HEK293 (cell line): ENCODE results near the gene GSPT1.
"Not testable (repeated sequence)": the region's sequence is repeated elsewhere in the genome, so short reads cannot be mapped to it uniquely, and the experiment has no call there.

Source experiments
- CTCF ChIA-PET: fragments of 350-600 bp; formaldehyde crosslinking; extraction: SDS; loops from one replicate; lab custom pipeline; 2021; ENCODE audit warnings: antibody characterized with exemption; lab: Yijun Ruan, JAX
- POLR2A ChIA-PET: fragments of 300-600 bp; formaldehyde crosslinking; extraction: SDS; loops from one replicate; lab custom pipeline; 2020; ENCODE audit warnings: antibody characterized with exemption, inconsistent platforms; lab: Yijun Ruan, JAX
- H3K27ac ChIP-seq: fragments of 200-500 bp; sonication (Bioruptor generic); 2 replicates; pipeline ENCODE4 v1.5.1; 2014; ENCODE audit warnings: low read depth, low read length, control low read depth, inconsistent platforms; ENCODE audit errors: extremely low read depth
- H3K36me3 ChIP-seq, 2 experiments: fragments of 200-500 bp in 1 of 2; sonication (Bioruptor generic) in 1 of 2; 1 replicate in 1 of 2; 2 replicates in 1 of 2; pipeline ENCODE4 v1.5.1; 2014 to 2017; ENCODE audit warnings: inconsistent platforms in 2 of 2, low read length in 2 of 2; ENCODE audit not compliant: control insufficient read depth in 2 of 2, insufficient read depth in 1 of 2
- H3K4me1 ChIP-seq: fragments of 200-500 bp; sonication (Bioruptor generic); 2 replicates; pipeline ENCODE4 v1.5.1; 2014; ENCODE audit warnings: mild to moderate bottlenecking, low read length, inconsistent platforms; ENCODE audit not compliant: control insufficient read depth, insufficient read depth
- H3K4me3 ChIP-seq: 2 replicates; pipeline ENCODE4 v1.5.1; 2011; ENCODE audit warnings: low read depth, mild to moderate bottlenecking, control low read depth, low read length, moderate library complexity
- H3K9me3 ChIP-seq: fragments of 200-500 bp; sonication (Bioruptor generic); 2 replicates; pipeline ENCODE4 v1.5.1; 2014; ENCODE audit warnings: low read depth, low read length, inconsistent platforms; ENCODE audit not compliant: control insufficient read depth, insufficient read depth
- ATF2 ChIP-seq: fragments of 450-650 bp; formaldehyde crosslinking; IDR thresholded peaks from 2 replicates; pipeline ENCODE4 v1.5.1; 2016; ENCODE audit warnings: missing biosample characterization, missing genetic modification characterization, low read depth
- BCL11A ChIP-seq: fragments of 450-650 bp; formaldehyde crosslinking; IDR thresholded peaks from 2 replicates; pipeline ENCODE4 v1.5.1; 2016; ENCODE audit warnings: low read depth, missing biosample characterization, missing genetic modification characterization
- IKZF3 ChIP-seq: fragments of 450-650 bp; IDR thresholded peaks from 2 replicates; pipeline ENCODE4 v1.5.0; 2018; ENCODE audit warnings: missing biosample characterization, mild to moderate bottlenecking, missing genetic modification characterization, moderate library complexity
- KLF1 ChIP-seq: fragments of 450-650 bp; formaldehyde crosslinking; IDR thresholded peaks from 2 replicates; pipeline ENCODE4 v1.5.1; 2016; ENCODE audit warnings: missing biosample characterization, missing genetic modification characterization
- KLF17 ChIP-seq: fragments of 450-650 bp; formaldehyde crosslinking; IDR thresholded peaks from 2 replicates; pipeline ENCODE4 v1.5.1; 2016; ENCODE audit warnings: missing biosample characterization, missing genetic modification characterization
- TRIM28 ChIP-seq: IDR thresholded peaks from 2 replicates; pipeline ENCODE4 v1.6.1; 2011; ENCODE audit warnings: low read length, control low read depth, borderline replicate concordance
- ZBTB20 ChIP-seq: fragments of 450-650 bp; formaldehyde crosslinking; IDR thresholded peaks from 2 replicates; pipeline ENCODE4 v1.5.1; 2016; ENCODE audit warnings: missing biosample characterization, missing genetic modification characterization
- ZBTB48 ChIP-seq: fragments of 450-650 bp; formaldehyde crosslinking; IDR thresholded peaks from 2 replicates; pipeline ENCODE4 v1.5.1; 2016; ENCODE audit warnings: missing biosample characterization, missing genetic modification characterization
- ZNF146 ChIP-seq: fragments of 450-650 bp; formaldehyde crosslinking; IDR thresholded peaks from 2 replicates; pipeline ENCODE4 v1.5.1; 2016; ENCODE audit warnings: missing biosample characterization, missing genetic modification characterization
- ZNF19 ChIP-seq: fragments of 450-650 bp; formaldehyde crosslinking; IDR thresholded peaks from 2 replicates; pipeline ENCODE4; 2016; ENCODE audit warnings: missing biosample characterization, missing genetic modification characterization, low read depth
- ZNF2 ChIP-seq: fragments of 450-650 bp; formaldehyde crosslinking; IDR thresholded peaks from 2 replicates; pipeline ENCODE4 v1.5.1; 2016; ENCODE audit warnings: missing biosample characterization, missing genetic modification characterization
- ZNF366 ChIP-seq: fragments of 450-650 bp; formaldehyde crosslinking; conservative IDR thresholded peaks from 2 replicates; pipeline ENCODE4 v1.5.1; 2016; ENCODE audit warnings: missing biosample characterization, missing genetic modification characterization
- ZNF426 ChIP-seq: fragments of 450-650 bp; formaldehyde crosslinking; IDR thresholded peaks from 2 replicates; pipeline ENCODE4 v1.5.1; 2017; ENCODE audit warnings: missing biosample characterization, missing genetic modification characterization, mild to moderate bottlenecking, inconsistent platforms, moderate library complexity
- ZNF560 ChIP-seq: fragments of 450-650 bp; formaldehyde crosslinking; IDR thresholded peaks from 2 replicates; pipeline ENCODE4 v1.5.1; 2017; ENCODE audit warnings: missing biosample characterization, missing genetic modification characterization, borderline replicate concordance
- ZNF561 ChIP-seq: fragments of 450-650 bp; IDR thresholded peaks from 2 replicates; pipeline ENCODE4 v1.5.1; 2018; ENCODE audit warnings: missing biosample characterization, missing genetic modification characterization, borderline replicate concordance
- ZNF596 ChIP-seq: fragments of 450-650 bp; IDR thresholded peaks from 2 replicates; pipeline ENCODE4 v1.5.0; 2018; ENCODE audit warnings: missing biosample characterization, mild to moderate bottlenecking, missing genetic modification characterization, moderate library complexity
- ZNF600 ChIP-seq: fragments of 450-650 bp; formaldehyde crosslinking; IDR thresholded peaks from 2 replicates; pipeline ENCODE4 v1.5.1; 2016; ENCODE audit warnings: missing biosample characterization, missing genetic modification characterization
- ZNF660 ChIP-seq: fragments of 450-650 bp; IDR thresholded peaks from 2 replicates; pipeline ENCODE4 v1.5.1; 2018; ENCODE audit warnings: missing biosample characterization, mild to moderate bottlenecking, missing genetic modification characterization
- TF ChIP-seq, protein P1 (sequence below): fragments of 450-650 bp; formaldehyde crosslinking; IDR thresholded peaks from 2 replicates; pipeline ENCODE4 v1.5.1; 2017; ENCODE audit warnings: missing biosample characterization, mild to moderate bottlenecking, missing genetic modification characterization, moderate library complexity
- TF ChIP-seq, protein P2 (sequence below): fragments of 450-650 bp; formaldehyde crosslinking; IDR thresholded peaks from 2 replicates; pipeline ENCODE4 v1.5.1; 2016; ENCODE audit warnings: missing biosample characterization, missing genetic modification characterization

Gene GSPT1

GRCh38 chr16:11941945-11942344, 26.2 kb upstream of the GSPT1 start, which contains the start of gene NPIPB2:
Gene NPIPB2 (minus strand): TSS chr16:11942045. CDS start chr16:11942045, 0 bp downstream.
- H3K4me1 ChIP-seq, POLR2A ChIA-PET, CTCF ChIA-PET, H3K9me3 ChIP-seq, H3K4me3 ChIP-seq, H3K36me3 ChIP-seq, H3K27ac ChIP-seq: not testable (repeated sequence)

- CTCF ChIA-PET = interaction anchor here (0.6 kb wide), 1 partner anchor 107 kb away, joined by 3 read pairs; no protein-coding TSS in a partner anchor
- H3K9me3 ChIP-seq, H3K36me3 ChIP-seq, POLR2A ChIA-PET, H3K27ac ChIP-seq, H3K4me3 ChIP-seq, H3K4me1 ChIP-seq: not testable (repeated sequence)
- TF ChIP-seq KLF1 (tag by site-specific recombination) = peak; percentile 89
- TF ChIP-seq, all 188 proteins: peak for 1; not testable (repeated sequence) for 187
Measured at GRCh38 chr16:11927350-11927749, 11.6 kb upstream of the GSPT1 start.

- H3K9me3 ChIP-seq, H3K4me1 ChIP-seq, H3K4me3 ChIP-seq, H3K27ac ChIP-seq, POLR2A ChIA-PET, H3K36me3 ChIP-seq: not testable (repeated sequence)
- CTCF ChIA-PET = interaction anchor here (0.9 kb wide), 1 partner anchor 25 kb away, joined by 3 read pairs; no protein-coding TSS in a partner anchor
Measured at GRCh38 chr16:11924046-11924445, 8.3 kb upstream of the GSPT1 start.

- POLR2A ChIA-PET = interaction anchor here (1.2 to 2.0 kb wide), 3 partner anchors 60 to 174 kb away, joined by 3 to 9 read pairs (median 4); partner anchors contain the start of genes SNX29 and TXNDC11
- Histone ChIP-seq H3K36me3 (peaks cover 5 to 13% of the 10 kb centered on the region in 2 experiments; a peak in 2 of 3 replicates), H3K4me3 (peak overlapping the region; percentile 47), H3K27ac (peak overlapping the region; percentile 84), H3K4me1 (peaks cover 2% of the 10 kb centered on the region; the same call in 1 of the 2 replicates), H3K9me3 (no peaks in the 10 kb centered on the region)
- CTCF ChIA-PET = interaction anchor here (0.8 to 1.1 kb wide), 2 partner anchors 50 to 179 kb away, joined by 3 read pairs; no protein-coding TSS in a partner anchor
- TF ChIP-seq ZNF600 (tag by site-specific recombination) (peak; percentile 40; the same call in 1 of the 2 replicates), KLF17 (tag by site-specific recombination) (no peak), ZNF560 (no peak), ZNF366 (tag by site-specific recombination) (peak; percentile 77), ZNF561 (tag by site-specific recombination) (peak; percentile 32; the same call in 1 of the 2 replicates), TRIM28 (0 out of 2 replicates have a peak, but pooled peaks have one; percentile 23), ZNF146 (tag by site-specific recombination) (no peak), IKZF3 (tag by site-specific recombination) (peak; percentile 75), ZBTB20 (tag by site-specific recombination) (peak; percentile 70), ZNF660 (tag by site-specific recombination) (0 out of 2 replicates have a peak, but pooled peaks have one; percentile 57), ZBTB48 (tag by site-specific recombination) (no peak), ZNF426 (tag by site-specific recombination) (no peak), ATF2 (0 out of 2 replicates have a peak, but pooled peaks have one; percentile 50), ZNF596 (tag by site-specific recombination) (no peak), ZNF19 (tag by site-specific recombination) (no peak), ZNF2 (0 out of 2 replicates have a peak, but pooled peaks have one; percentile 37), BCL11A (tag by site-specific recombination) (no peak)
- TF ChIP-seq, protein P1, sequence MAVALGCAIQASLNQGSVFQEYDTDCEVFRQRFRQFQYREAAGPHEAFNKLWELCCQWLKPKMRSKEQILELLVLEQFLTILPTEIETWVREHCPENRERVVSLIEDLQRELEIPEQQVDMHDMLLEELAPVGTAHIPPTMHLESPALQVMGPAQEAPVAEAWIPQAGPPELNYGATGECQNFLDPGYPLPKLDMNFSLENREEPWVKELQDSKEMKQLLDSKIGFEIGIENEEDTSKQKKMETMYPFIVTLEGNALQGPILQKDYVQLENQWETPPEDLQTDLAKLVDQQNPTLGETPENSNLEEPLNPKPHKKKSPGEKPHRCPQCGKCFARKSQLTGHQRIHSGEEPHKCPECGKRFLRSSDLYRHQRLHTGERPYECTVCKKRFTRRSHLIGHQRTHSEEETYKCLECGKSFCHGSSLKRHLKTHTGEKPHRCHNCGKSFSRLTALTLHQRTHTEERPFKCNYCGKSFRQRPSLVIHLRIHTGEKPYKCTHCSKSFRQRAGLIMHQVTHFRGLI = no peak
- TF ChIP-seq, protein P2, sequence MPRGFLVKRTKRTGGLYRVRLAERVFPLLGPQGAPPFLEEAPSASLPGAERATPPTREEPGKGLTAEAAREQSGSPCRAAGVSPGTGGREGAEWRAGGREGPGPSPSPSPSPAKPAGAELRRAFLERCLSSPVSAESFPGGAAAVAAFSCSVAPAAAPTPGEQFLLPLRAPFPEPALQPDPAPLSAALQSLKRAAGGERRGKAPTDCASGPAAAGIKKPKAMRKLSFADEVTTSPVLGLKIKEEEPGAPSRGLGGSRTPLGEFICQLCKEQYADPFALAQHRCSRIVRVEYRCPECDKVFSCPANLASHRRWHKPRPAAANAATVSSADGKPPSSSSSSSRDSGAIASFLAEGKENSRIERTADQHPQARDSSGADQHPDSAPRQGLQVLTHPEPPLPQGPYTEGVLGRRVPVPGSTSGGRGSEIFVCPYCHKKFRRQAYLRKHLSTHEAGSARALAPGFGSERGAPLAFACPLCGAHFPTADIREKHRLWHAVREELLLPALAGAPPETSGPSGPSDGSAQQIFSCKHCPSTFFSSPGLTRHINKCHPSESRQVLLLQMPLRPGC (tag by site-specific recombination) = peak; percentile 33; the same call in 1 of the 2 replicates
Measured at GRCh38 chr16:11916524-11917285, 949 bp upstream of the GSPT1 start.
